Activated naive CD4-positive, alpha-beta T cell treated with anti-CD3 and anti-CD28 coated beads, Interleukin-2, amount 10 ng/mL, durations not matched to agents 7 days and 5 days (primary cell): Measurements from ENCODE around the gene SHKBP1.
A peak's percentile ranks its signal among the peaks of the same experiment; 100 is the strongest.
"Not testable (repeated sequence)": the region's sequence is repeated elsewhere in the genome, so short reads cannot be mapped to it uniquely, and the experiment has no call there.

Source experiments
- CTCF ChIA-PET: fragments of 350-600 bp; sonication (Branson Sonifier 250); formaldehyde crosslinking; loops from one replicate; lab custom pipeline; 2021; ENCODE audit warnings: antibody characterized with exemption; lab: Charles Lee
- DNase-seq: peaks from one replicate; pipeline ENCODE4 v3.0.0-alpha.2; 2020
- H3K27ac Mint-ChIP-seq: one replicate; pipeline ENCODE4 v1.8.0; 2021; ENCODE audit warnings: mild to moderate bottlenecking, moderate library complexity, mixed read lengths
- H3K27me3 Mint-ChIP-seq: one replicate; pipeline ENCODE4 v1.8.0; 2021; ENCODE audit warnings: mild to moderate bottlenecking, mixed read lengths
- H3K36me3 Mint-ChIP-seq: one replicate; pipeline ENCODE4 v1.8.0; 2021; ENCODE audit warnings: mixed read lengths
- H3K4me1 Mint-ChIP-seq: one replicate; pipeline ENCODE4 v1.8.0; 2021; ENCODE audit warnings: mixed read lengths
- H3K4me3 Mint-ChIP-seq: one replicate; pipeline ENCODE4 v1.8.0; 2021; ENCODE audit warnings: mild to moderate bottlenecking, moderate library complexity, mixed read lengths
- H3K9me3 Mint-ChIP-seq: one replicate; pipeline ENCODE4 v1.8.0; 2021; ENCODE audit warnings: mixed read lengths

SHKBP1 gene

DNA sequence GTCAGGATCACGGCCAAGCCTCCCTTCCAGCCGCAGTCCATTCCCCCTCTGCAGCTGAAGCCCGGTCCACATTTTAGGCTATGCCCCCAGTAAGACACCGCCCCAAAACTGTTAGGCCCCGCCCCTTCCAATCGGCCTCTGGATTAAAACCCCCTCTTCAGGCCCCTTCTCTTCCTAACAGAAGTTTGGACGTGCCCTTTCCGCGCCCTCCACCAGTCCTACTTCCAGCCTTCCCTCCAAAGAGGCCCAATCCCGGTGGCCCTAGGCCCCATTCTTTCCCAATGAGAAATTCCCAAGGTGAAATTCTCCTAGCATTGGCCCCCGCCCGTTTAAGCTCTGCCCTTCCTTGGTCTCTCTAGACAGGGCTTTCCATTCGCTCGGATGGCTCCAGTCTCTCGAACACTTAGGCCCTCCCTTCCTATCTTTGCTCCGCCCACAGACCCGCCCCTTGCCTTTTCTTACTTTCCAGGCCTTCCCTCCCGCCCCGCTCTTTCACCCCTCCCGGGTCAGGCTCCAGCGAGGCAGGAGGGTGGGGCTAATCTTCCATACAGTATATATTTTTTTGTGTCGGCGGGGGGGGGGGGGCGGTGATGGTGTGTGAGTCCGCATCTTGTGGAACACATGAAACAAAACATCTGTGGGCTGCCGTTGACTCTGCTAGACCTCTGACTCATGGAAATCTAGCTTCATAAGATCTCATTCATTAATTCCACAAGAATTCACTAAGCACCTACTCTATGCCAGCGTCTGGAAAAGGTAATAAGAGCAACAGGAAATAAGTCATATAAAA lies 38.1 kb downstream of the SHKBP1 start:
- peaks cover 19% of the 10 kb centered on the region for H3K36me3 Mint-ChIP-seq
- peaks cover 55% of the 10 kb centered on the region for H3K4me1 Mint-ChIP-seq
- CTCF ChIA-PET: interaction anchor here (0.6 to 2.9 kb wide), 4 partner anchors 20 to 416 kb away, joined by 3 to 23 read pairs (median 4); no protein-coding TSS in a partner anchor
- no peaks in the 10 kb centered on the region for H3K27me3 Mint-ChIP-seq
- peak overlapping the region; percentile 82 for H3K4me3 Mint-ChIP-seq
- peak overlapping the region; percentile 88 for H3K27ac Mint-ChIP-seq
- H3K9me3 Mint-ChIP-seq: no peaks in the 10 kb centered on the region
- peak; percentile 88 for DNase-seq

DNA sequence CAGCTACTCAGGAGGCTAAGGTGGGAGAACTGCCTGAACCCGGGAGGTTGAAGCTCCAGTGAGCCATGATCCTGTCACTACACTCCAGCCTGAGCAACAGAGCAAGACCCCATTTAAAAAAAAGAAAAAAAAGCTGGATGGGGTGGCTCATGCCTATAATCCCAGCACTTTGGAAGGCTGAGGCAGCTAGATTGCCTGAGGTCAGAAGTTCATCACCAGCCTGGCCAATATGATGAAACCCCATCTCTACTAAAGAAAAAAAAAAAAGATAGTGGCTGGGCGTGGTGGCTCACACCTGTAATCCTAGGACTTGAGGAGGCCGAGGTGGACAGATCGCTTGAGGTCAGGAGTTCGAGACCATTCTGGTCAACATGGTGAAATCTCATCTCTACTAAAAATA lies 39.5 kb downstream of the SHKBP1 start:
- CTCF ChIA-PET: interaction anchor here (0.9 to 2.9 kb wide), 2 partner anchors 11 to 18 kb away, joined by 3 to 23 read pairs; no protein-coding TSS in a partner anchor
- DNase-seq: no peak
- Mint-ChIP-seq H3K4me1 (peaks cover 42% of the 10 kb centered on the region), H3K36me3 (peaks cover 21% of the 10 kb centered on the region), H3K4me3 (no peak overlapping the region), H3K9me3 (no peaks in the 10 kb centered on the region), H3K27me3 (no peaks in the 10 kb centered on the region), H3K27ac (no peak overlapping the region)

DNA sequence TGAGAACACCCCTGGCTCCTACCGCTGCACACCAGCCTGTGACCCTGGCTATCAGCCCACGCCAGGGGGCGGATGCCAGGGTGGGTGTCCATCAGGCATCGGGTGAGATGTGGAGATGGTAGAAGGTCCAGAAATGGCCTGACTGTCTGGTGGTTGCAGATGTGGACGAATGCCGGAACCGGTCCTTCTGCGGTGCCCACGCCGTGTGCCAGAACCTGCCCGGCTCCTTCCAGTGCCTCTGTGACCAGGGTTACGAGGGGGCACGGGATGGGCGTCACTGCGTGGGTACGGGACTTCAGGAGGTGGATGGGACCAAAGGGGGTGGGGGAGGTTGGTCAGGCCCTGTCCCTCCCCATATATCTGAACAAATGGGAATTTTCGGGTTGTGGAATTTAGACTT lies 40.3 kb downstream of the SHKBP1 start:
- CTCF ChIA-PET: interaction anchor here (2.9 kb wide), 1 partner anchor 18 kb away, joined by 23 read pairs; no protein-coding TSS in a partner anchor
- H3K36me3 Mint-ChIP-seq: peaks cover 24% of the 10 kb centered on the region
- no peak for DNase-seq
- H3K27ac Mint-ChIP-seq: no peak overlapping the region
- H3K9me3 Mint-ChIP-seq: no peaks in the 10 kb centered on the region
- H3K4me1 Mint-ChIP-seq: peaks cover 39% of the 10 kb centered on the region
- no peaks in the 10 kb centered on the region for H3K27me3 Mint-ChIP-seq
- H3K4me3 Mint-ChIP-seq: no peak overlapping the region

DNA sequence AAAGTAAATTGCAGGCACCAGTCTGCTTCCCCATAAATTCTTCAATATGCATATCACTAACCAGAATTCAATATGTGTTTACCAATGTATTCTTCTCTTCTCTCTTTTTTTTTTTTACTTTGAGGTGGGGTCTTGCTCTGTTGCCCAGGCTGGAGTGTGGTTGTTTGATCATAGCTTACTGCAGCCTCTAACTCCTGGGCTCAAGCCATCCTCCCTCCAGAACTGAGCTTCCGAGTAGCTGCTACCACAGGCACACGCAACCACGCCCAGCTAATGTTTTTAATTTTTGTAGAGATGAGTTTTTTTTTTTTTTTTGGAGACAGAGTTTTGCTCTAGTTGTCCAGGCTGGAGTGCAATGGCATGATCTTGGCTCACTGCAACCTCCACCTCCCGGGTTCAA lies 41.3 kb downstream of the SHKBP1 start:
- DNase-seq: no peak
- no peak overlapping the region for H3K27ac Mint-ChIP-seq
- CTCF ChIA-PET: interaction anchor here (1.4 kb wide), 1 partner anchor 16 kb away, joined by 3 read pairs; no protein-coding TSS in a partner anchor
- H3K9me3 Mint-ChIP-seq: no peaks in the 10 kb centered on the region
- H3K36me3 Mint-ChIP-seq: peaks cover 24% of the 10 kb centered on the region
- H3K4me1 Mint-ChIP-seq: peaks cover 34% of the 10 kb centered on the region
- H3K27me3 Mint-ChIP-seq: no peaks in the 10 kb centered on the region
- no peak overlapping the region for H3K4me3 Mint-ChIP-seq

DNA sequence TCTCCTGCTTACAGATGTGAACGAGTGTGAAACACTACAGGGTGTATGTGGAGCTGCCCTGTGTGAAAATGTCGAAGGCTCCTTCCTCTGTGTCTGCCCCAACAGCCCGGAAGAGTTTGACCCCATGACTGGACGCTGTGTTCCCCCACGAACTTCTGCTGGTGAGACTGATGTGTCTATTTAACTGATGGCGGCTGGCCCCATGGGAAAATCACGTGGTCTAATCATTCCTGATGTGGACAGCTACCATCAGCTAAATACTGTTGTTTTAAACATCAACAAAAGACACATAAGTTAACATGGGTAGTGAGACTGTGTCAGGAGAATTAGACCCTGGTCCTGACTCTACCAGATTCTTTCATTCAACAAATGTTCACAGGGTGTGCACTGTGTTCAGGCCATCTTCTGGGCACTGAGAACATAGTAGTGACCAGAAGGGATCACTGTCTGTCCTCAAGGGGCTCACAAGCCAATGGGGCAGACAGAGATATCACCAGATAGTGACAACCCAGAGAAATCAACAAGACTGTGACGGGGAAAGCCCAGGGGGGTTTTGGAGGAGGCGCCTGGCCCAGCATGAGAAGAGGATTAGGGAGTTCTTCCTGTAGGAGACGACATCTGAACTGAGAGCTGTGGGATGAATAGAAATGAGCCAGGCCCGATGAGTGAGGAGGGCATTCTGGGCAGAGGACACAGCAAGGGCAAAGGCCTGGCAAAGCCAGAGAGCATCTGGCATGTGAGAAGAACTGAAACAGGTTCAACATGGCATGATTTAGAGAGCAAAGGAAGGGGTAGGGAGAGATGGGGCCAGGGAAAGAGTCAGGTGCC lies 42.9 kb downstream of the SHKBP1 start:
- DNase-seq: no peak
- Mint-ChIP-seq H3K9me3 (no peaks in the 10 kb centered on the region), H3K4me3 (no peak overlapping the region), H3K27me3 (no peaks in the 10 kb centered on the region), H3K27ac (no peak overlapping the region), H3K36me3 (peaks cover 28% of the 10 kb centered on the region), H3K4me1 (peaks cover 23% of the 10 kb centered on the region)
- CTCF ChIA-PET: interaction anchor here (3.1 kb wide), 1 partner anchor 16 kb away, joined by 15 read pairs; no protein-coding TSS in a partner anchor

DNA sequence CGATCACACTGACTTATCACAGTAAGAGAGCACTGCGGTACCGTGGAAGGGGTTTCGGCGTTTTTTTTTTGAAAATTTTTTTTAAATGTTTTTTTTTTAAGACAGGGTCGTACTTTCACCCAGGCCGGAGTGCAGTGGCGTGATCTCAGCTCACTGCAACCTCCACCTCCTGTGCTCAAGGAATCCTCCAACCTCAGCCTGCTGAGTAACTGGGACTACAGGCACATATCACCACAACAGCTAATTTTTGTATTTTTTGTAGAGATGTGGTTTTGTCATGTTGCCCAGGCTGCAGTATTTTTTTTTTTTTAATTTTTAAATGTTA lies 43.5 kb downstream of the SHKBP1 start:
- CTCF ChIA-PET: interaction anchor here (1.2 to 3.1 kb wide), 2 partner anchors 15 kb away, joined by 3 to 15 read pairs; no protein-coding TSS in a partner anchor
- no peak for DNase-seq
- Mint-ChIP-seq H3K9me3 (no peaks in the 10 kb centered on the region), H3K4me1 (peaks cover 20% of the 10 kb centered on the region), H3K27ac (no peak overlapping the region), H3K27me3 (no peaks in the 10 kb centered on the region), H3K36me3 (peaks cover 28% of the 10 kb centered on the region), H3K4me3 (no peak overlapping the region)

DNA sequence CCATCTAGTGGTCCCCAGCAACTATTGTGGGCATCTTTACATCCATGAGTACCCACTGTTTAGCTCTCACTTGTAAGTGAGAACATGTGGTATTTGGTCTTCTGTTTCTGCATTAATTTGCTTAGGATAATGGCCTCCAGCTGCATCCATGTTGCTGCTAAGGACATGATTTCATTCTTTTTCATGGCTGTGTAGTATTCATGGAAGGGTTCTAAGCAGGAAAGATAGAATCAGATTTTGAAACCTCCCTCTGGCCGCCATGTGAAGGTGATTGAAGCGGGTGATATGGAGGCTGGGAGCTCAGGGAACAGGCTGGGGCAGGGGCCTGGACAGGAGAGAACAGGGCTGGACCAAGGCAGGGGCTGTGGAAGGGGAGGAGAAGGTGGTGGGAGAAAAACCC lies 44.6 kb downstream of the SHKBP1 start:
- DNase-seq: no peak
- H3K9me3 Mint-ChIP-seq: no peaks in the 10 kb centered on the region
- CTCF ChIA-PET: interaction anchor here (1.2 to 3.1 kb wide), 3 partner anchors 14 to 22 kb away, joined by 3 to 15 read pairs (median 3); no protein-coding TSS in a partner anchor
- peak overlapping the region; percentile 65 for H3K27ac Mint-ChIP-seq
- no peak overlapping the region for H3K4me3 Mint-ChIP-seq
- H3K4me1 Mint-ChIP-seq: peaks cover 17% of the 10 kb centered on the region
- peaks cover 31% of the 10 kb centered on the region for H3K36me3 Mint-ChIP-seq
- H3K27me3 Mint-ChIP-seq: no peaks in the 10 kb centered on the region

DNA sequence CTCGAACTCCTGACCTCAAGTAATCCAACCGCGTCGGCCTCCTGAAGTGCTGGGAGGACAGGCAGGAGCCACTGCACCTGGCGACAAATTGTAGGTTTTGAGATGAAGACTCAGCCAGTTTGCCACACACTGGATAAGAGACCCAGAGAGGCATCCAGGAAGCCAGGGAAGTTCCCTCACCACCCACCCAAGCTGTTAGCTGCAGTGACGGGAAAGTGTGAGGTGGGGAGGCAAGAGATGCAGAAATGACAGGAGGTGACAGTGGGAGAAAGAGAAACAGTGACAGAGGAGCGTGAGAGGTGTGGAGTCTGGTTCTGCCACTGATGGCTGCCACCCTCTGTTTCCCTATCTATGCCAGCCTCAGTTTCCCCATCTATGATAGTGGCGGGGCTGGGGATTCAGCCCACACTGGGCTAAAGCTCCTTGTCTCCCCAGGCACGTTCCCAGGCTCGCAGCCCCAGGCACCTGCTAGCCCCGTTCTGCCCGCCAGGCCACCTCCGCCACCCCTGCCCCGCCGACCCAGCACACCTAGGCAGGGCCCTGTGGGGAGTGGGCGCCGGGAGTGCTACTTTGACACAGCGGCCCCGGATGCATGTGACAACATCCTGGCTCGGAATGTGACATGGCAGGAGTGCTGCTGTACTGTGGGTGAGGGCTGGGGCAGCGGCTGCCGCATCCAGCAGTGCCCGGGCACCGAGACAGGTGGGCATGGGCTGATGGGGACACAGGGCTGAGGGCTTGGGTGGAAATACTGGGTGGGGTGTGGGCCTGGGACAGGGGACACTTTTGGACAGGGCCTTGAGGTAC lies 45.5 kb downstream of the SHKBP1 start:
- no peaks in the 10 kb centered on the region for H3K9me3 Mint-ChIP-seq
- no peak for DNase-seq
- H3K27ac Mint-ChIP-seq: no peak overlapping the region
- no peaks in the 10 kb centered on the region for H3K27me3 Mint-ChIP-seq
- CTCF ChIA-PET: interaction anchor here (1.3 to 3.1 kb wide), 3 partner anchors 13 to 23 kb away, joined by 3 to 15 read pairs (median 4); no protein-coding TSS in a partner anchor
- peaks cover 17% of the 10 kb centered on the region for H3K4me1 Mint-ChIP-seq
- H3K4me3 Mint-ChIP-seq: no peak overlapping the region
- peaks cover 27% of the 10 kb centered on the region for H3K36me3 Mint-ChIP-seq

DNA sequence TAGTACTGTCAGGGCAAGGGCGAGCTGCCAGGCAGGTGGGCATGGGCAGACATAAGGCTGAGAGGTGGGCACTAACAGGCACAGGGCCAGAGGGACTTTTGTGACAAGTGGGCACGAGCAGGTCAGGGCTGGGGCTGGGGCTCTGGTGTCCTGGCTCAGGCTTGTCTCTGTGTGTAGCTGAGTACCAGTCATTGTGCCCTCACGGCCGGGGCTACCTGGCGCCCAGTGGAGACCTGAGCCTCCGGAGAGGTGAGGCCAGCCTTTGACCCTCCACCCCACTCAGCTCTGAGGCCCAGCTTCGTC lies 46.1 kb downstream of the SHKBP1 start:
- no peak for DNase-seq
- no peak overlapping the region for H3K4me3 Mint-ChIP-seq
- no peak overlapping the region for H3K27ac Mint-ChIP-seq

DNA sequence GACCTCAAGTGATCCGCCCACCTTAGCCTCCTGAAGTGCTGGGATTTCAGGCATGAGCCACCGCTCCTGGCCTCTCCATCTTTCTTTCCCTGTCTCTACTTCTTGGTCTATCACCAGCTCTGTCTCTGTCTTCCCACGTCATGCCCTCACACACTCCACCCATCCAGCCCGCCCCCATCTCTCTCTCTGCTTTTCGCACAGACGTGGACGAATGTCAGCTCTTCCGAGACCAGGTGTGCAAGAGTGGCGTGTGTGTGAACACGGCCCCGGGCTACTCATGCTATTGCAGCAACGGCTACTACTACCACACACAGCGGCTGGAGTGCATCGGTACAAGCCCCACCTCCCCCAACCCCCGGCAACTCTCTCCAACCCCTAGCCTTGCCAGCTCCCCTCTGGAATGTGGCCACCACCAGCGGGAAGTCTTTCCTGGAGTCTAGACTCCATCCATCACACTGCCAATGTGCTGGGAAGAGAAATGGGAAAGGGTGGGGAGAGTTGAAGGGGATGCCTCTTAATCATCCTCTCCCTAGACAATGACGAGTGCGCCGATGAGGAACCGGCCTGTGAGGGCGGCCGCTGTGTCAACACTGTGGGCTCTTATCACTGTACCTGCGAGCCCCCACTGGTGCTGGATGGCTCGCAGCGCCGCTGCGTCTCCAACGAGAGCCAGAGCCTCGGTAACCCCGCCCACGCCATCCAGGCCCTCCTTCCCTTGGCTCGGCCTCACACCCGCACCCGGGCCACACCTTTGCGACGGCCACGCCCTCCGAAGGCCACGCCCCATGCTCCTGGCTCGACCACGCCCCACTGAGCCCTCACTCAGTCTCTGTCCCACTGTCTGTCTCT lies 47.0 kb downstream of the SHKBP1 start:
- no peaks in the 10 kb centered on the region for H3K9me3 Mint-ChIP-seq
- H3K27ac Mint-ChIP-seq: no peak overlapping the region
- peaks cover 27% of the 10 kb centered on the region for H3K36me3 Mint-ChIP-seq

More for the DNA sequence above, 46.1 kb downstream of the SHKBP1 start:
- peaks cover 27% of the 10 kb centered on the region for H3K36me3 Mint-ChIP-seq
- CTCF ChIA-PET: interaction anchor here (1.9 kb wide), 1 partner anchor 12 kb away, joined by 4 read pairs; no protein-coding TSS in a partner anchor
- H3K27me3 Mint-ChIP-seq: no peaks in the 10 kb centered on the region
- H3K4me1 Mint-ChIP-seq: peaks cover 17% of the 10 kb centered on the region
- no peaks in the 10 kb centered on the region for H3K9me3 Mint-ChIP-seq

DNA sequence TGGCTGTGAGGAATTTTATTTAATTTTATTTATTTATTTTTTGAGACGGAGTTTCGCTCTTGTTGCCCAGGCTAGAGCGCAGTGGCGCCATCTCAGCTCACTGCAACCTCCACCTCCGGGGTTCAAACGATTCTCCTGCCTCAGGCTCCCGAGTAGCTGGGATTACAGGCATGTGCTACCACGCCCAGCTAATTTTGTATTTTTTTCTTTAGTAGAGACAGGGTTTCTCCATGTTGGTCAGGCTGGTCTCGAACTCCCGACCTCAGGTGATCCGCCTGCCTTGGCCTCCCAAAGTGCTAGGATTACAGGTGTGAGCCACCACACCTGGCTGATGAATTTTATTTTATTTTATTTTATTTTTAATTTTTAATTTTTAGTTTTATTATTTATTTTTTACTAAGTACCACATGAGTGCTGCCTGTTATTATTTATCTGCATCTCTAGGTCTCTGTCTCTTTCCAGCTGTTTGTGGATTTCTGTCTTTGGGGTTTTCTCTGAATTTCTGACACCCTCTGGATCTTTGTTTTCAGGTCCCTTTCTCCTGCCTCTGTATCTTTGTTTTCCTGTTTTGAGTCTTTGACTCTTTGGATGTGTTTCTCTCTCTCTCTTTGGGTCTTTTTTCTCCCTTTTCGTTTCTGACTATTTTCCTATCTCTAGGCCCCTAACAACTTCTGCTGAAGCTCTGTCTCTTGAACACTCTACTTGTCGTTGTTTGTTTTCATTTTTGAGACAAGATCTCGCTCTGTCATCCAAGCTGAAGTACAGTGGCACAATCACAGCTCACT lies 47.9 kb downstream of the SHKBP1 start:
- Mint-ChIP-seq H3K4me1 (peaks cover 17% of the 10 kb centered on the region), H3K36me3 (peaks cover 24% of the 10 kb centered on the region), H3K27ac (peak overlapping the region; percentile 33)
- H3K9me3 Mint-ChIP-seq, H3K27me3 Mint-ChIP-seq, H3K4me3 Mint-ChIP-seq, DNase-seq: not testable (repeated sequence)
- CTCF ChIA-PET: interaction anchor here (1.4 kb wide), 1 partner anchor 10 kb away, joined by 9 read pairs; no protein-coding TSS in a partner anchor

More for the DNA sequence above, 47.0 kb downstream of the SHKBP1 start:
- H3K4me1 Mint-ChIP-seq: peaks cover 17% of the 10 kb centered on the region
- no peak overlapping the region for H3K4me3 Mint-ChIP-seq
- CTCF ChIA-PET: interaction anchor here (1.9 kb wide), 1 partner anchor 11 kb away, joined by 4 read pairs; no protein-coding TSS in a partner anchor
- H3K27me3 Mint-ChIP-seq: no peaks in the 10 kb centered on the region
- DNase-seq: no peak

DNA sequence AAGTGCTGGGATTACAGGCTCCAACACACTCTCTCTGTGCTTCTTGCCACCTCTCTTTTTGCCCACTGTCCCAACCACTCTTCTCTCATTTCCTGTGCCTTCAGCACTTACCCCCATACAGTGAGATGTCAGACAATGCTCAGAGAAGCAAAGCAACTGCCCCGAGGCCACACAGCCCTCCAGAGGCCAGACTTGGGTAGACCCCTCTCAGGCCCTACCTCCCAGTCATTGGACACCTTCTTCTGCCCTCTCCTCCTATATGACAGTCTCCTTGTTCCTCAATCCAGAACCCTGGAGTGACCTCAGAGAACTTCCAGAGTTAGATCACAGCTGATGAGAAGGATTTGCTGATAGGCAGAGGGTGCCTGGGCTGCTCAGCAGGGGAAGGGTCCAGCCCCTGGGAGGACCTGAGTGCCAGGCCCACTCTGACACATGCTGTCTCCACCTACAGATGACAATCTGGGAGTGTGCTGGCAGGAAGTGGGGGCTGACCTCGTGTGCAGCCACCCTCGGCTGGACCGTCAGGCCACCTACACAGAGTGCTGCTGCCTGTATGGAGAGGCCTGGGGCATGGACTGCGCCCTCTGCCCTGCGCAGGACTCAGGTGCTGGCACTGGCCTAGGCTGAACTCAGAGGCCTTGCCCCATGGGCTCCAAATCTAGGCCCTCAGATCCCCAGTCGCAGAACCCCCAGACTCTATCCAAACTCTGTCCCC lies 48.9 kb downstream of the SHKBP1 start:
- H3K27me3 Mint-ChIP-seq: no peaks in the 10 kb centered on the region
- peaks cover 24% of the 10 kb centered on the region for H3K4me1 Mint-ChIP-seq
- CTCF ChIA-PET: interaction anchor here (1.4 kb wide), 1 partner anchor 9 kb away, joined by 9 read pairs; no protein-coding TSS in a partner anchor
- H3K36me3 Mint-ChIP-seq: peaks cover 22% of the 10 kb centered on the region
- no peak overlapping the region for H3K4me3 Mint-ChIP-seq
- no peaks in the 10 kb centered on the region for H3K9me3 Mint-ChIP-seq
- DNase-seq: no peak
- H3K27ac Mint-ChIP-seq: peak overlapping the region; percentile 43
